Measurements from ENCODE around the gene TCEANC.

The TCEANC gene

DNA sequence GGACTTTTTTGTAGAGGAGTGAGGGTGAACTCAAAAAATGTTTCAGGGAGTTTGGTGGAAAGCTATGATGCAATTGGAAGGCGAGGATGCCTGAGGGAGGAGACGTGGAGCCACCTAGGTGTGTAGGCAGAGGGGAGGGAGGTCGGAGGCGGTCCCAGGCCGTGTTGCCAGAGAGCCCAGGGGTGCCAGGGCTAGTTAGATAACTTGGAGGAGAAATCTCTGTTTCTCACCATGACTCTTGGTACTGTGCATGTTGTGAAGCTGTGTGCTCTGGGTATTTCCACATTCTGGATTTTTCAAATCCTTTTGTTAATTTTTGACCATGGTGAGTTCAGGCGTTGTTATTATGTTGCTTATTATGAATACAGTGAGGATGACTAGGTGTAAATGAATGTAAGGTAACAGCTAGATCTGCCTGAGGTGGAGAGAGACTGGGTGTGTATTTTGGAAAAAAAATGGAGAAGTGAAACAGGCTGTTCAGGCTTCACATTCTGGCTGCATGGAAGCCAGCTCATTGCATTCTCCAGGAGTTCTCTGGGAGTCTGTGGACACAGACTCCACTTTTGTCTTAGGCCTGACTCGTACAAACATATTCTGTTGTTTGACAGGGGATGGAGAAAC, 40.5 kb downstream of the TCEANC start:
- DNase-seq = no peak

DNA sequence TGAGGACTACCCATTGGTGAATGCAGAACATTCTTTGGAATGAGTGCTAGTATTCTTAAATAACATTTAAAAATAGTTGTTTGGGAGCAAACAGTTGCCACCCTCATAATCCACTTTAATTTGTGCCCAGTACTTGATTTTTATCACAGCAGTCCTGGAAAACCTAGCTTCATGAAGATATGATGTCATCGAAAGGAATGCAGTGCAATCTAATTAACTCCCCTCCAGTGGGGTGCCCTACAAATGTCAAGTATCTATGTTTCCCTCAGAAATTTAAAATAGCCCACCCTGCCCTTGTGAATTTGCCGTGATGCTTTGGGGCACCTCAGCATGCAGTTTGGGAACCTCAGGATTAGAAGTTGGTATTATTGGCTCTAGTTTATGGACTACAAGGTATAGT, 41.4 kb downstream of the TCEANC start:
- DNase-seq = no peak

DNA sequence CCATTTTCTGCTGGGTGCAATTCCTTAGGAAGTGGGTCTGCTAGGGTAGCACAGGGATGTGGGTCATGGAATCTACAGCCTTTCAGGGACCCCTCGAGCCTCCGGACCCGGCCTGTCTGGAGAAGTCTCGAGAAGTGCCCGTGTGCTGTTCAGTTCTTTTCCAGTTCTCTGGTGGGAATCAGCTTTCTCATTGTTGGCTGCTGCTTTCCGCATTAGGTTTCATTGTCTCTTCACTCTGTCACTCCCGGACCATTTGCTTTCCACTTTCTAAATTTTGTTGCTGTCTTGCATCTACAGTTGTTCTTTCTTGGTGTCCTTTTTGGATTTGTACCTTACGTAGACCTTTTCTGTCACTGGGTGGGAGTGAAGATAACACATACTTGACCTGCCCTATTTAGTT, 42.0 kb downstream of the TCEANC start:
- DNase-seq = no peak

DNA sequence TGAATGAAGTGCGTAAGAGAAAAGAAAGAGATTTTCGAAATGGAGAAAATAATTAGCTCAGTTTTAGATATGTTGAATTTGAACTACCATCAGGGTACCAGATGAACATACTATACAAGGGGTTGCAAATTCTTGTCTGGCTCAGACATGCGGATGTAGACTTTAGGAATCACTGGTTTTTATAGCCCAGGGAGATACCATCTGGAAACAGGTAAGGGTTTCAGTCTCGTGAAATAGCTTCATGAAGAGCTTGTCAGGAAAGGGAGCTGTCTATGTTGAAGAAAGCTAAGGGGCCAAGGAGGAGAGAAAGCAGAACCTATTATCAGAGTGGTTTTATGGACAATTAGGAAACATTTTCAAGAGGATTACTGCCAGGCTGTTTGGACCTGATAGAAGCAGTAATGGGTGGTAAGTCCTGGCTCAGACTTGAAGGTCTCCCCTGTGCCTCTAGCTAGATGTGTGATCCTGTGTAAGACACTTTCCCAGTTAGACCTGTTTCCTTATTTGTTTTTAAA, 42.7 kb downstream of the TCEANC start:
- no peak for DNase-seq

DNA sequence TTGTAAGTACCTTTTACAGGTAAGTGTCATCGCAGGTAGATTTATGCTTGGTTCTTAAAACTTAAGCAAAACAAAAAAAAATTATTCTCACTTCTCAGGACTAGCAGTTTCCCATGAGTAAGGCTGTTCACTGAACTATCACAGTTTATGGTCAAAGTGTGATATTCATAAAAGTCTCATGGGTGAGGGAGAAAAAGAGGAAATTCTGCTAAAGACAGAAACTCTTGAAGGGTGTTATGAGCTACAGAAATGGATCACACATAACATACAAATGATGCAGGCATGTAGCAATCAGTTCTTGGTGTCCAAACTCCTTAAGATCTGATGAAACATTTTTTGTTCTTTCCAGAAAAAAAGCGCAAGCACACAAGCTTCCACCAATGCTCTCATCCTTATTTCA, 44.5 kb downstream of the TCEANC start:
- DNase-seq = no peak

DNA sequence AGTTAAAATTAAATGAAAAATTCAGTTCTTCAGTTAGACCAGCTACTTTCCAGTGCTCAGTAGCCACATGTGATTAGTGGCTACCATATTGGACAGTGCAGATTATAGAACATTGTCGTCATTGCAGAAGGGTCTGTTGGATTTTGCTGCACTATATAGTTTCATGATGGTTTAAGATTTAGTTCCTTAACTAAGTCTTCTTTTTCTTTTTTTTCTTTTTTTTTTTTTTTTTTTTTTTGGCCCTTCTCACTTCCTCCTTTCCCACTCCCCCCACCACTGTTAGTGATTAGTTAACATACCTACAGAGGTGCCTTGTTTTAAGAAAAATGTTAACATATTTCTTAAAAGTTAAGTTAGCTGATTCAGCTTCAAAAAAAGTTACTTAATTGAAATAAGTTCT, 45.0 kb downstream of the TCEANC start:
- DNase-seq = no peak

DNA sequence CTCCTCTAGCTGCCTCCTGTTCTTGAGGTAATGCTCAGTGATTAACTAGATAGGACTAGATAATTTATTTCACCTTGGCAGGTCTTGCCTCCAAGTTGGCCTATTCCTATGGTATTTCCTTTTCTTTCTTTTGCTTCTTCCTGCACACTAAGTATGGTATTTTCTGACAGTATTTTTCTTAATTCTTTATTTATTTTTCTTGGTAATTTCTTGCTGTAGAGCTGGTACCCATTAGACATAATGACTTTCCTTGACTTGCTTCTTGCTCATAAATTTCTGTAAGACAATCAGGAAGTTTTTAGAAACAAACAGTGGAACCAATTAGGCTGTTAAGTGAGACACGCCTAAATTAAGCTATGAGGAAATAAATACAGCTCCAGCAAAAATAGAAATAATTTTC, 45.5 kb downstream of the TCEANC start:
- no peak for DNase-seq

DNA sequence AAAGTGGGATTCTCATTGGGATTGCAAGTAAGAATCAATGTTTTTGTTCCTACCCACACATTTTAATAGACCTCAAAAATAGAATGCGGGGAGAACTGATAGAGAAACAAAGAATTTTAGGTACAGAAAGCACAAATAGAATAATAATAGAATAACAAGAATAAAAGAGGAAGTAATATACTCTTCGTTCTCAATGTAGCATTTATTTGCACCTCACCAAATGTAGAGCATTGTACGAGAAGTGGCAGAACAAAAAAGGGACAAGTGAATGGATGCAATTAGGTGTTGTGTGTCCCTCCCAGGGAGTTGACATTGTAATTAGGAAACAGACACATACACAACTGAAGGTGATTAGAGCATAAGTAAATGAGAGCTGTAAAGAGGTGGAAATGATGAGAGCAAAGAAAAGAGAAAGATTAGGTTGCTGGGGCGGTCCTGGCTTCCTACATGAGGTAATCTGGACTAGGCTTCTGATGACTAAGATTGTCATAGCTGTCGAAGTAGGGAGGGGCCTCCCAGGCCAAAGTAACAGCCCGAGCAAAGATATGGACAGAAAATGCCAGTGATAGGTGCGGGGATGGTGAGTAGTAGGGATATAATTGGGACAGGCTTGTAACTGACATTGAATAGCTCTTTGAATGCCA, 46.4 kb downstream of the TCEANC start:
- no peak for DNase-seq

DNA sequence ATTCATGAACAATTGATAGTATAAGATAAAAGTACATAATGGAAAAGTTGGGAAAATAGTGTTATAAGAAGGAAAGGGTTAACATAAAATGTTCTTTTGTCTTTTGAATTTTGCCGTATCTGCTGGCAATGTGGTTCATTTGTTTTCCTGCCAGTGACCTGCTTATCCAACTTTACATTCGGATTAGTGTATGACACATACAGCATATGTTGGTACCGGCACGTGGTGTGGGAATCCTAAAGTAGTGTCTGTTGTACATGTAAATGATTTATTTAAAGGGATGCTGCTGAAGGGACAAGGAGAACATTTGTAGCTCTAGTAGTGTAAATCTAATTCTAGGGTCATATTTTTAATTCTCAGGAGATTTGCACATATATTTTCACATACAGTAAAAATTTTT, 47.4 kb downstream of the TCEANC start:
- DNase-seq = peak; percentile 63

DNA sequence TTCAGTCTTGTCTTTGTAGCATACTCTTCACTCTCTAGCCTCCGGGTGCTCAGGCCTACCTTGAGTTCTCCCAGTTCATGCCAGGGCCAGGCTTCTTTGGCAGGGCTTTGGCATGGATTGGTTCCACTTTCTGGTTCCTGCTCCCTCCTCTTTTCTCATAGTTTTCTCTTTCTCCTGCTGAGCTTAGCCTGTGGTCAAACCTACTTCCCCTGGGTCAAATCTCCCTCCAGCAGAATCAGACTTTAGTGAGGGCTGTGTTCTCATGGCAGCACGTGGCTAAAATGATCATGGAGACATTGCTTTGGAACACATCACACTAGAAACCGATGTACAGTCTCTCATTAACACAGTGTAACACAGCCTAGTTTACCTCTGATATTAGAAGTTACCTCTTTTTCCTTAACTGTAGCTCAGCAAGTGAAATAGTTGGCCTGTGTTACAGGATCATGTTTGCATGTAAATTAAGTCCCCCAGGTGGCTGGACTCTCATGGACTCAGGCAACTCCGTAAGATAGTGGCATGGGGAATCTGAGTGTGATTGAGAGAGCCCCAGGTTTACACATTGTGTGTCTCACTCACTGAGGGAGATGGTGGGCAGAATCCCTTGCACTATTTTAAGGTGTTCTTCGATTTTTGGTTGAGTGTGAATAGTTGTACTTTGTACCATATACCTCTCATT, 49.3 kb downstream of the TCEANC start:
- DNase-seq = no peak

DNA sequence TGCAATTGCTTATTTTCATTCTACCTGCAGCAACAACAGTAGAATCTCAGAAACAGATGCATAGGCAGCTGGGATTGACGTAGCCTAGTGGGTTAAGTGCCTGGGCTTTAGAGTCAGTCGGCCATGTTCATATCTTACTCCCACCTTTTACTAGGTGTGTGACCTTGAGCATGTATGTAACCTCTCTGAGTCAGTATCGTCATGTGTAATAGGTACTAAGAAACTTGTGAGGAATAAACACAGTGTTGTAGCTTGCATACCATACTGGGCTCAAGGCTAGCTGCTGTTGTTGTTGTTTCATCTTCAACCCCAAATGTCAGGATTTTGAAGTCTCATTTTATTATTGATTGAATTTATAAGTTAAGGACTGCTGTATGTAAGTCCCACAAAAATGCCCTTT, 50.2 kb downstream of the TCEANC start:
- no peak for DNase-seq

DNA sequence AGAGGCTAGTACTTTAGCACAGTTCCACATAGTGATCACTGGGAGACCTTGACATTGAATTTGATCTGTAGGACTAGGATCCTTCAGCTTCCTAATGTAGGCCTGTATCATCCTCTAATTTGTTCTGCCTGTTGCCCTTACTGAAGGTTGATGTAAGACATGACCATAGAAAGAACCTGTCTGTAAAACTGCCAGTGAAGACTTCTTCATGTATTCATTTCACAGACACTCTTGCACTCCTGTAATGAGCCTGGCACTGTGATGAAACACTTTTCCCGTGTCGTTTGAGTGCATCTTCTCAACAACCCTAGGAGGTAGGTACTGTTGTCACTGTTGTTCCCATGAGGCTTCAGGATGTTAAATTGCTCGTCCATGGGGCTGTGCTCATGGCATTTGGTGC, 50.6 kb downstream of the TCEANC start:
- DNase-seq = no peak

DNA sequence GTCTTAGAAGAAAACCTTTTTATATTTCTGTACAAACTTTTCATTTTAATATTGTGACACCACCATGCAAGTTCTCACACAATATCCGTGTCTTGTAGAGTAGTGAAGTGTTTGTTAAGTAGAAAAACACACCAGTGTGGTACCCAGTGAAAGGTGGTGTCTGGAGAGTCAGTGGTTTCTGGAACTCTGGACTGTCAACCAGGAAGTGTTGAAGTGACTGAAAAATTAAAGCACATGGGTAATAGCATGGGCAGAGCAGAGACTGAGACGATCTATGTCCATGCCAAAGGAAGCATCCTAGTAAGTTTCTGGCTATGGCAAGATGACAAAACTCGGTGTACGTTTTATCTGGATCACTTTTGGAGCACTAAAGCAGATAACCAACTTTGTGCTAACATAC, 58.2 kb downstream of the TCEANC start:
- no peak for DNase-seq

Measured in NCI-H82 (cell line).